SH-SY5Y (cell line): ENCODE measurements around the gene TP53I3.

ENCODE experiments used
- GATA2 ChIP-seq: IDR thresholded peaks from 2 replicates; pipeline ENCODE4 v1.6.1; 2011; ENCODE audit warnings: mild to moderate bottlenecking, low read depth, low read length
- GATA3 ChIP-seq: IDR thresholded peaks from 2 replicates; pipeline ENCODE4 v1.6.1; 2011; ENCODE audit warnings: low read depth, mild to moderate bottlenecking, low read length, moderate library complexity

TP53I3 gene

DNA sequence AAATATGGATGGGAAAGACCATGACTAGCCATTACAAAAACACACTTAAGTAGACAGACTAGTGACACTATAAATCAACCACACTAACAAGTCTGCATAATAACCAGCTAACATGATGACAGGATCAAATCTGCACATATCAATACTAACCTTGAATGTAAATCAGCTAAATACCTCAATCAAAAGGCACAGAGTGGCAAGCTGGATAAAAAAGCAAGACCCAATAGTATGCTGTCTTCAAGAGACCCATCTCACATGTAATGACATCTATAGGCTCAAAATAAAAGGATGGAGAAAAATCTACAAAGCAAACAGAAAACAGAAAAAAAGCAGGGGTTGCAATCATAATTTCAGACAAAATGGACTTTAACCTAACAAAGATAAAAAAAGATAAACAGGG is 22.2 kb upstream of the TP53I3 start:
- TF ChIP-seq GATA2 (no peak), GATA3 (no peak)

DNA sequence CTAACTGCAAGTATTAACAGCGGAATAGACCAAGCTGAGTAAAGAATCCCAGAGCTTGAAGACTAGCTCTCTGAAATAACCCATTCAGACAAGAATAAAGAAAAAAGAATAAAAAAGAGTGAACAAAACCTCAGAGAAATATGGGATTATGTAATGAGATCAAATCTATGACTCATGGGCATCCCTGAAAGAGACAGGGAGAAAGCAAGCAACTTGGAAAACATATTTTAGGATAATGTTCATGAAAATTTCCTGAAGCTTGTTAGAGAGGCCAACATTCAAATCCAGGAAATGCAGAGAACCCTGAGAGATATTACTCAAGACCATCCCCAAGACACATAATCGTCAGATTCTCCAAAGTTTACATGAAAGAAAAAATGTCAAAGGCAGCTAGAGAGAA is 21.2 kb upstream of the TP53I3 start:
- no peak for TF ChIP-seq GATA3
- TF ChIP-seq GATA2, result no peak

DNA sequence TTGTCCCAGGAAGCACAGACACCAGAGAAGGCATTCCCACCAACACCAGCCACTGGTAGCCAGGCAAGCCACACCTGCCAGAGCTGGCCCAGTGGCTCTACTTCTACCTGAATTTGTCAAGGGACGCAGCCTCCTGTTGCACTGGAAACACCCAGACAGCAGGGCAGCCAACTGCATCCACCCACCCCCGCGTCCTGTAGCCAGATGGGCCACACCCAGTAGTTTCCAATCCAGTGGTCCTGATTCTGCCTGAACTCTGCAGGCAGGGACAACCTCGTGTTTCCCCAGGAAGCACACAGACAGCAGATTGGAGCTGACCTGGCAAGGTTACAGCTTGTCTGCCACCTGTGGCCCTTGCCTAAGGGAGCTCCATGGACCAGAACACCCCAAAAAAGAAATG is 20.3 kb upstream of the TP53I3 start:
- TF ChIP-seq GATA3, result no peak
- TF ChIP-seq GATA2, result no peak

DNA sequence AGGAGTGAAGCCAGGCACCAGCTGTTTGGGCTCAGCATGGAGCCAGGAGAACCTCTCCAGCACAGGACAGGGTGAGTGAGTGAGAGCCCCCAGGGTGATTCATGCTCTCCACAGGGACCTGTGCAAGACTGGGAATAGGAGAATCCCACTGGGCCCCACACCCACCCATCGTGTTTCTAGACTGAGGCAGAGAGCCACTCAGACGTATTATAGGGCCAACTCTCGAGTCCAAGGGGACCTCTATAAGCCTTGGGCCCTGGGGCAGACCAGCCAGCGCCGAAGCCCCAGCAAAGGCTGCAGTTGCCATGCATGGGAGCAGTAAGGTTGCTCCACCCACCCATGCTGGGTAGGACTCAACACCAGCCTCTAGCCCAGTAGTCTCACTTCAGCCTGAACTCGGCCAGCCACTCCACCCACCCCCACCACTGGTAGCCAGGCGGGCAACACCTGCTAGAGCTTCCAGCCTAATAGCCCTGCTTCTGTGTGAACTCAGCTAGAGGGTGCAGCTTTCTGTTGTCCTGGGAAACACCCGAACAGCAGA is 19.5 kb upstream of the TP53I3 start:
- no peak for TF ChIP-seq GATA3
- no peak for TF ChIP-seq GATA2

DNA sequence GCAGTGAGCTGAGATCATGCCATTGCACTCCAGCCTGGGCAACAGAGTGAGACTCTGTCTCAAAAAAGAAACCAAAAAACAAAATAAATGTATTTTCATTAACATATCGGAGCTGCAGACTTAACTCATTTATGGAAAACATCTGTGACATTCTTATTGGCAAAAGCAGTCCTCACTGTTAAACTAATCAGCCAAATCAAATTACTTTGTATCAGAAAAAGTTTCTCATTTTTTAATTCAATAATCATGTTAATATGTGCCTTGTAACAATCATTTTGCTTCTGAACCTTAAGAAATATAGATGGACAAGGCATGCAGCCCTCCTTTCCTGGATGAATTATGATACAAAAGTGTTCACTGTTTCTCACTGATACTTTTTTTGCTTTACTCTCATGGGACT is 18.0 kb upstream of the TP53I3 start:
- TF ChIP-seq GATA2 (no peak), GATA3 (no peak)

DNA sequence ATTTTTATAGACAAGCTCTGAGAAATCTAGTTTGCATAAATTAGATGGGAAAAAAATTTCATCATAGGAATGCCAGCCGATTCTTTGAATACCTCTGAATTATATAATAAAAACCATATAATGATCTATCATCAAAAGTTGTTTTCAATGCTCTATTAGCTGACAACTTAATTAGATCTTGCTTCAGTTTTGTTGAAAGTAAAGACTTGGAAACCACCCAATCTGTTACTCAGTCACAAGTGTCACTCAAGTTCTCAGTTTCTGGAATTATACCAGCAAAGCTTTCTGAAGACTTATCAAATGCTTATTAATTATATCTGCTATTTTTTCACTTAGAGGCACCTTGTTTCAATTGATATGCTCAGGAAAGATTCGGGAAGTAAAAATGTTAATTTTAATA is 17.4 kb upstream of the TP53I3 start:
- no peak for TF ChIP-seq GATA2

DNA sequence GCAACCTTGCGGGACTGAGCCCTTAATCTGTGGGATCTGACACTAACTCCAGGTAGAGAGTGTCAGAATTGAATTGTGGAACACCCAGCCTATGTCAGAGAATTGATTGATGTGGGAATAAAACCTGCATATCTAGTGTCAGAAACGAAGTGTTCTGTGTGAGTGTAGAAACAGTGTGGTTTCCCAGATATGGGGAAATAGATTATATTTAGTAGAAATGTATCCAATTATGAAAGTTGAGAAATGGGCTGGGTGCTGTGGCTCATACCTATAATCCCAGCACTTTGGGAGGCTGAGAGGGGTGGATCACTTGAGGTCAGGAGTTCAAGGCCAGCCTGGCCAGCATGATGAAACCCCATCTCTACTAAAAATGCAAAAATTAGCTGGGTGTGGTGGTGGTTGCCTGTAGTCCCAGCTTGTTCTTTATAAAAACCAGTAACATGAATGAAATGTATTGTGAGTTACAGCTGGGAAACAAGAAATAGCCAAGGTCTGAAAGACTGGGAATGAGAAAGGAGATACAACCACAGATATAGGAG is 4.3 kb upstream of the TP53I3 start:
- TF ChIP-seq GATA2, result no peak
- TF ChIP-seq GATA3, result no peak

DNA sequence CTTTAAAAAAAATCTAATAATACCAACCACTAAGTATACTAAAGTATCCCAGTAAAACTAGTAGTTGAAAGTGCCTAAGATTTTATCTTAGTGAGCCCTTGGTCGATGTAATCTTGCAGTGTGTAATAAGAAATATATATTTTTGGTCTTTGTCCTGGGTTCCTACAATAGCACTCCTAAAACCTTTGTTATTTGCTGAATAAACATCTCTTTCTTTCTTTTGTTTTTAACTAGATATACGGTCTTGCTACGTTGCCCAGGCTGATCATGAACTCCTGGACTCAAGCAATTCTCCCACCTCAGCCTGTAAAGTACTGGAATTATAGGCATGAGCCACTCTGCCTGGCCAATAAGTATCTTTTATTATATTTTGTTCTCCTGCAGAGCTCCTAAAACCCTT is 2.4 kb upstream of the TP53I3 start:
- TF ChIP-seq GATA3, result no peak
- TF ChIP-seq GATA2, result no peak

DNA sequence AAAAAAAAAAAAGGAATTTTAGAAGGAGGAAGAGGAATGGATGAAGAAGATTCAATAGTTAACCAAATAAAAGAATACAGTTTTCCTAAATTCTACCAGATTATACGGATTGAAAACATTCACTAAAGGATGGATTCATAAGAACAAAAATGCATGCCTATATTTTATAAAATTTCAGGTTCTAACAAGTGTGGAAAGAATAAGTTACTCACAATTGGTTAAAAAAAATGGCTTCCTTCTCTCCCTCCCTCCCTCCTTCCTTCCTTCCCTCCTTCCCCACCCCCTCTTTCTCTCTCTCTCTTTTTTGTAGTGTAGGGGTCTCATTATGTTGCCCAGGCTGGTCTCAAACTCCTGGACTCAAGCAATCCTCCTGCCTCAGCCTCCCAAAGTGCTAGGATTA is 1.6 kb upstream of the TP53I3 start:
- no peak for TF ChIP-seq GATA3
- TF ChIP-seq GATA2, result no peak

DNA sequence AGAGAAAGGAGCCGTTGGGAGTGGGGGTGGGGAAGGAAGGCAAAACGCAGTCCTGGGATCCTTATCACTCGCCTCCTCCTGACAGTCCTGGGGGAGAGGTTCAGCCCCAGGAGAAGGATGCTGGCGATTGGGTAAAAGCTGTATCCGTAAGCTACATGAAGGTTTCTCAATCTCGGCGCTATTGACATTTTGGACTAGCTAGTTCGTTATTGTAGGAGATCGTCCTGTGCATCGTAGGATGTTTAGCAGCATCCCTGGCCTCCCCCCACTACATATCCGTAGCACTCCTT is 511 bp upstream of the TP53I3 start:
- no peak for TF ChIP-seq GATA2
- TF ChIP-seq GATA3, result no peak

DNA sequence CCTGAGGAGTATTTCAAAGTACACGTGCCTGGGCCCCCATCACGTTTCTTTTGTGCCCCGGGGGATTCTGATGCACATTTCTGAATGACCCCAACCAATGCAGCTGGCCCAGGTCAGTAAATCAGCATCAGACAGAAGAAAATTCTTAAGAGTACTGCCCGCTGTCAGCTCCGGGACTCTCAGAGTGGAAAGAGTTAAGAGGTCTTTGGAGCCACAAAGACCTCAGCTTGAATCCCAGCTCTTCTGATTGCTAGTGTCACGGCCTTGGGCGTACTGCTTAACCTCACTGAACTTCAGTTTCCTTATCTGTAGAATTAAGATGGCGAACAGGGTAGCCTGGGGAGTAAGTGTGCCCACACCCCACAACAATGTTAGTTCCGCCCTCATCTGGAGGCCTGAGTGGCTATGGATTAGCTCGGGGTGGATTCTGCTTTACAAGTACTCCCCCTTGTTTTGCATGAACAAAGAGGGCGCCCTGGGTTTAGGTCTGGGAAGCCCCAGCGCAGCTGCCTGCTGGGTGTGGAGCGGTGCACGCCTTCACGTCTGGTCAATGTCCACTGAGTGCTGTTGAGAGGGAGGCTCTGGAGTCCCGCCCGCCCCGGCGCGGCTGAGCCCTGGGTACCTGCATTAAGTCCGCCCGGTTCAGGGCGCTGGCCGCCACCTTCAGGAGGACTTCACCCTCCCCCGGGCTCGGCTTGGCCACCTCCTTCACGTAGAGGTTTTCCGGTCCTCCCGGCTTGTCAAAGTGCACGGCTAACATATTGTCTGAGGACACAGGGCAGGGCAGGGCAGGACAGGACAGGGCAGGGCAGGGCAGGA is 858 bp downstream of the TP53I3 start:
- 0 out of 2 replicates have a peak, but pooled peaks have one; percentile 43 for TF ChIP-seq GATA2
- no peak for TF ChIP-seq GATA3

DNA sequence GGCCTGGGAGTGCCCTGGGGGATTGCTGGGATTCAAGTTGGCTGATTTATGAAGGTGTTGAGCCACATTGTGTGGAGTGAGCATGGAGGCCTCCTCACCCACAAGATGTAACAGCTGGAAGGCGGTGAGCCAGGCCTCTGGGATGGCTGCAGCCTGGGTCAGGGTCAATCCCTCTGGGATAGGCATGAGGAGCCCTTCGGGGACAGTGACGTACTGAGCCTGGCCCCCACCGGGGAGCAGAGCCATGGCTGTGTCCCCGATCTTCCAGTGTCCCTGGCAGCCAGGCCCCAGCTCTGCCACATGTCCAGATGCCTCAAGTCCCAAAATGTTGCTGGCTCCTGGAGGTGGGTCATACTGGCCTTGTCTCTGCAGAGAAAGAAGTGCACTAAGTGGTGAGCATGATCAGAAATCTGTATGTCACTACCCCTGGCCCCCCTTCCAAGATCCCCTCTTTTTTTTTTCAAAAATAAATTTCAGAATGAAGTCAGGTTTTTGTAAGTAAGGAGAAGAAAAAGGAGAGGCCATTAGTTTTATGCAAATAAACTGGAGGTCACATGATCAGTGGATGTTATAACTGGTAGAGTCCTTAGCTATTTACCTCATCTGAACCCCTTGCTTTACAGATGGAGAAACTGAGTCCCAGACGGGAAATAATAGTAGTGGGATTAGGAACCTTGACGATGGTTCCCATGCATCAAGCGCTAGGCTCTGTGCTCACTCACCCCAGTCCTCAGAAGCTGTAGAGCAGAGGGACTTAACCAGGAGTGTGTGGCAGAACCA is 1.7 kb downstream of the TP53I3 start:
- TF ChIP-seq GATA3 (no peak), GATA2 (no peak)

DNA sequence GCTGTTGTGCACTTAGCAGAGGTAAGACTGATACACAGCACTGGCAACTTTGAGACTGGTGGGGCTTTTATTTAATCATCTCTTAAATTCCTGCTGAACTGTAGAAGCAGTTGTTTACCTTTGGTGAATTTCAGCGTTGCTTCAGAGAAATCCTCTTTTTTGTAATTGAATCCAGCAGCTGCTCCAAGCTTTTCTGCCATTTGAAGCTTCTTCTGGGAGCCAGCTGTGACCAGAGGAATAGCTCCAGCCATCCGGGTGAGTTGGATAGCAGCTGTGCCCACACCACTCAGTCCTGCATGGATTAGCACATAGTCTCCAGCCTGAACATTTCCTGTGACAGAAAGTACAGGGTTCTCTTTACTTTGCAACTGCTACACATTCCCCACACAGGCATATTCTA is 3.9 kb downstream of the TP53I3 start:
- no peak for TF ChIP-seq GATA3
- TF ChIP-seq GATA2, result no peak

DNA sequence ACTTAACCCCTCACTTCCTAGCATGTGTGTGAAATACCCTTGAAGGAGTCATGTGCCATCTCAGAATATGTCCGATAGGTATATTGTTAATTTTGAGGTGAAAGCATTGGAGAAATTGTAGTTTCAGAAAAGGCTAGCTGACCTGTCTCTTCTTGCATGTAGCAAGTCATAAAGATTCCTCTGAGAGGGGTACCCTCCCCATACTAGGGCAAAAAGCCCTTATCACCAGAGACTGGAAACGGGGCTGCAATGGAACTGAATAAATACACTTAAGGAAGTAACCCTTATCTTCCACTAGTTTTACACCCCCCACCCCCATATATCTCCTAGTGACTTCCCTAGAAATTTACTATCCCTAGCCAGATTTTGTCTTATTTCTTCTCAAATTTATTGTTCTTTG is 6.8 kb downstream of the TP53I3 start:
- TF ChIP-seq GATA2 (no peak), GATA3 (no peak)

DNA sequence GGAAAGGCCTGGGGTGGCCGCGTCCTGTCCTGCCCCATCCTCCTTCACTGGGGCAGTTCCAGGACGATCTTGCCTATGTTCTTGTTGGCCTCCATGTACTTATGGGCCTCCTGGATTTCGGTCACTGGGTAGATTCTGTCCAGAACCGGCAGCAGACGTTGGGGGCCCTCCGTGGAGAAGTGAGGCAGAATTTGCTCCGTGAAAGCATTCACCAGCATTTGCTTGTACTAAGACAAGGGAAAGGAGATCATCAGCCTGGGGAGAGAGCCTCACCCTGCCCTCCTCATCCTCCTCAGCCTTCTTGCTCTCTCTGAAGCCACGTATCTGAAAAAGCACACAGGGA is 7.1 kb downstream of the TP53I3 start:
- TF ChIP-seq GATA2, result no peak
- no peak for TF ChIP-seq GATA3
